Fibroblast of upper back skin (primary cell): ENCODE results near the gene ZNF532.

Experiments used
- DNase-seq: peaks from one replicate; pipeline ENCODE4 v3.0.0-alpha.2; 2013

Gene ZNF532

GRCh38 chr18:58952858-58953257 is 88.2 kb downstream of the ZNF532 start:
- DNase-seq: peak; percentile 59

- no peak for DNase-seq
Measured at GRCh38 chr18:58953627-58954026, 89.0 kb downstream of the ZNF532 start.

GRCh38 chr18:58955001-58955400 is 90.3 kb downstream of the ZNF532 start:
- DNase-seq: no peak

GRCh38 chr18:58955738-58956137 is 91.1 kb downstream of the ZNF532 start:
- DNase-seq: no peak

GRCh38 chr18:58958628-58959027 is 94.0 kb downstream of the ZNF532 start:
- no peak for DNase-seq

GRCh38 chr18:58960508-58960907 is 95.8 kb downstream of the ZNF532 start:
- no peak for DNase-seq

- DNase-seq: no peak
Measured at GRCh38 chr18:58960946-58961722, 96.5 kb downstream of the ZNF532 start.

GRCh38 chr18:58962336-58962735 is 97.7 kb downstream of the ZNF532 start:
- DNase-seq: no peak

GRCh38 chr18:58965291-58966004 is 100.8 kb downstream of the ZNF532 start:
- DNase-seq: no peak

- no peak for DNase-seq
Measured at GRCh38 chr18:58966005-58966677, 101.5 kb downstream of the ZNF532 start.

- DNase-seq: no peak
Measured at GRCh38 chr18:58966704-58967103, 102.0 kb downstream of the ZNF532 start.

- DNase-seq: no peak
Measured at GRCh38 chr18:58967751-58968254, 103.1 kb downstream of the ZNF532 start.

GRCh38 chr18:58970943-58971790 is 106.5 kb downstream of the ZNF532 start:
- DNase-seq: no peak

- DNase-seq: no peak
Measured at GRCh38 chr18:58975296-58975695, 110.6 kb downstream of the ZNF532 start.

GRCh38 chr18:58975781-58976180 is 111.1 kb downstream of the ZNF532 start:
- DNase-seq: no peak

- DNase-seq: no peak
Measured at GRCh38 chr18:58977223-58977622, 112.5 kb downstream of the ZNF532 start.

GRCh38 chr18:58977801-58978200 is 113.1 kb downstream of the ZNF532 start:
- no peak for DNase-seq

- no peak for DNase-seq
Measured at GRCh38 chr18:58978916-58979315, 114.2 kb downstream of the ZNF532 start.

GRCh38 chr18:58979615-58980014 is 114.9 kb downstream of the ZNF532 start:
- no peak for DNase-seq

- no peak for DNase-seq
Measured at GRCh38 chr18:58980991-58981390, 116.3 kb downstream of the ZNF532 start.

GRCh38 chr18:58983260-58984155 is 118.8 kb downstream of the ZNF532 start:
- no peak for DNase-seq

- peak; percentile 32 for DNase-seq
Measured at GRCh38 chr18:58988600-58988999, 123.9 kb downstream of the ZNF532 start.
